Panc1 (cell line): ENCODE measurements around the gene P2RY8. TPM values are rescaled to one million over a fixed set of nuclear protein-coding genes. Genes with fewer than 3 reads are reported as not detected.

Experiments used
- ATAC-seq: fragments of 200-7000 bp; cut with Tn5 transposase; 2 replicates; pipeline ENCODE4 v1.9.1; 2020; ENCODE audit warnings: mild to moderate bottlenecking, moderate library complexity
- BruUV-seq: library from RNA; stranded (reverse); fragments of 400-500 nt; replicated peaks from 2 replicates; lab custom pipeline; 2021; lab: Mats Ljungman, UMichigan
- CTCF ChIA-PET: fragments of 300-600 bp; sonication (Branson Sonifier 250); formaldehyde crosslinking; loops from one replicate; lab custom pipeline; 2022; ENCODE audit warnings: antibody characterized with exemption; lab: Charles Lee
- POLR2A ChIA-PET: fragments of 300-600 bp; sonication (Branson Sonifier 250); formaldehyde crosslinking; loops from one replicate; lab custom pipeline; 2022; ENCODE audit warnings: antibody characterized with exemption; lab: Charles Lee
- DNase-seq: peaks from one replicate; pipeline ENCODE4 v3.0.0-alpha.2; 2010; ENCODE audit warnings: low read depth, low spot score
- H3K27ac ChIP-seq: 2 replicates; pipeline ENCODE4 v1.5.1; 2011; ENCODE audit warnings: mild to moderate bottlenecking, low read length, inconsistent platforms
- H3K27me3 ChIP-seq: fragments of 200-500 bp; sonication (Bioruptor generic); 2 replicates; pipeline ENCODE4 v1.6.0; 2014; ENCODE audit warnings: low read length, inconsistent platforms; ENCODE audit not compliant: control insufficient read depth, insufficient read depth
- H3K36me3 ChIP-seq: fragments of 200-500 bp; sonication (Bioruptor generic); 2 replicates; pipeline ENCODE4 v1.5.1; 2014; ENCODE audit warnings: inconsistent platforms, mild to moderate bottlenecking, low read length, moderate library complexity; ENCODE audit not compliant: control insufficient read depth, insufficient read depth
- H3K4me1 ChIP-seq: 2 replicates; pipeline ENCODE4 v1.5.1; 2011; ENCODE audit warnings: inconsistent platforms, mild to moderate bottlenecking, low read length, moderate library complexity; ENCODE audit not compliant: control insufficient read depth, insufficient read depth
- H3K4me3 ChIP-seq, 2 experiments: 2 replicates each; pipeline ENCODE4 v1.5.1; 2011 to 2012; ENCODE audit warnings: low read depth in 2 of 2, low read length in 2 of 2, mild to moderate bottlenecking in 2 of 2, inconsistent platforms in 1 of 2, moderate library complexity in 1 of 2
- H3K9me3 ChIP-seq: fragments of 200-500 bp; sonication (Bioruptor generic); 2 replicates; pipeline ENCODE4 v1.5.1; 2014; ENCODE audit warnings: low read depth, mild to moderate bottlenecking, inconsistent platforms, low read length, moderate library complexity; ENCODE audit not compliant: control insufficient read depth, insufficient read depth
- POLR2AphosphoS5 ChIP-seq: IDR thresholded peaks from 2 replicates; pipeline ENCODE4 v1.6.1; 2012; ENCODE audit warnings: mild to moderate bottlenecking, low read depth, low read length, moderate library complexity
- SIN3A ChIP-seq: IDR thresholded peaks from 2 replicates; pipeline ENCODE4 v1.6.1; 2012; ENCODE audit warnings: low read depth, mild to moderate bottlenecking, low read length, moderate library complexity, borderline replicate concordance; ENCODE audit not compliant: insufficient read depth
- TCF7L2 ChIP-seq: IDR thresholded peaks from 2 replicates; pipeline ENCODE4 v1.6.1; 2011; ENCODE audit warnings: mild to moderate bottlenecking, low read depth, low read length, inconsistent platforms
- in situ Hi-C: cut with HindIII; loops from 2 replicates; pipeline ENCODE4 v1.10.0; 2016; ENCODE audit warnings: low sequenced_read_pairs, low pct_unique_long_range_greater_than_20kb
- intact Hi-C: fragments of 100-400 bp; cut with micrococcal nuclease; formaldehyde crosslinking; loops from one replicate; pipeline ENCODE4 v1.10.0; 2022; ENCODE audit not compliant: unreplicated experiment
- total RNA-seq: library from RNA; stranded (reverse); gene quantifications from one replicate; pipeline ENCODE4 v1.2.1, GENCODE V29; 2021; ENCODE audit not compliant: unreplicated experiment
- TF ChIP-seq, protein P1 (sequence below), 2 experiments: IDR thresholded peaks; 2 replicates each; pipeline ENCODE4 v1.6.1; 2011 to 2012; ENCODE audit warnings: low read depth in 2 of 2, control low read depth in 1 of 2, low read length in 1 of 2, mild to moderate bottlenecking in 1 of 2, moderate library complexity in 1 of 2; ENCODE audit not compliant: insufficient read depth in 1 of 2
- TF ChIP-seq, protein P2 (sequence below): fragments of 450-650 bp; IDR thresholded peaks from 2 replicates; pipeline ENCODE4 v1.5.1; 2017; ENCODE audit warnings: mild to moderate bottlenecking

P2RY8 gene
- total RNA-seq, 1 experiment from 2014 or later = 0.18 TPM

DNA sequence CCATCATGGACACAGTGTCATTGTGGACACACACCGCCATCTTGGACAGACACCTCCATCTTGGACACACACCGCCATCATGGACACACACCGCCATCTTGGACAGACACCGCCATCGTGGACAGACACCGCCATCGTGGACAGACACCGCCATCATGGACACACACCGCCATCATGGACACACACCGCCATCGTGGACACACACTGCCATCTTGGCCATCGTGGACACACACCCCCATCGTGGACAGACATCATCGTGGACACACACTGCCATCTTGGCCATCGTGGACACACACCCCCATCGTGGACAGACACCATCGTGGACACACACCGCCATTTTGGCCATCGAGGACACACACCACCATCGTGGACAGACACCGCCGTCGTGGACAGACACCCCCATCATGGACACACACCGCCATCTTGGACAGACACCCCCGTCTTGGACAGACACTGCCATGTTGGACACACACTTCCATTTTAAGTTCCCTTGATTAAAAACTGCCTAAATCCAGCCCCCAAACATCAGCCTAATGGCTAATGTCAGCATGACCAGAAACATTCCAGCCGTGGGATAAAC lies 93.4 kb downstream of the P2RY8 start:
- no peaks in the 10 kb centered on the region for H3K36me3 ChIP-seq
- no peak overlapping the region for H3K27ac ChIP-seq
- ChIA-PET POLR2A (no interaction called here), CTCF (no interaction called here)
- H3K27me3 ChIP-seq = no peaks in the 10 kb centered on the region
- no peak overlapping the region for H3K4me3 ChIP-seq
- no peaks in the 10 kb centered on the region for H3K9me3 ChIP-seq
- DNase-seq (no peak), ATAC-seq (no peak)
- TF ChIP-seq, protein P1, sequence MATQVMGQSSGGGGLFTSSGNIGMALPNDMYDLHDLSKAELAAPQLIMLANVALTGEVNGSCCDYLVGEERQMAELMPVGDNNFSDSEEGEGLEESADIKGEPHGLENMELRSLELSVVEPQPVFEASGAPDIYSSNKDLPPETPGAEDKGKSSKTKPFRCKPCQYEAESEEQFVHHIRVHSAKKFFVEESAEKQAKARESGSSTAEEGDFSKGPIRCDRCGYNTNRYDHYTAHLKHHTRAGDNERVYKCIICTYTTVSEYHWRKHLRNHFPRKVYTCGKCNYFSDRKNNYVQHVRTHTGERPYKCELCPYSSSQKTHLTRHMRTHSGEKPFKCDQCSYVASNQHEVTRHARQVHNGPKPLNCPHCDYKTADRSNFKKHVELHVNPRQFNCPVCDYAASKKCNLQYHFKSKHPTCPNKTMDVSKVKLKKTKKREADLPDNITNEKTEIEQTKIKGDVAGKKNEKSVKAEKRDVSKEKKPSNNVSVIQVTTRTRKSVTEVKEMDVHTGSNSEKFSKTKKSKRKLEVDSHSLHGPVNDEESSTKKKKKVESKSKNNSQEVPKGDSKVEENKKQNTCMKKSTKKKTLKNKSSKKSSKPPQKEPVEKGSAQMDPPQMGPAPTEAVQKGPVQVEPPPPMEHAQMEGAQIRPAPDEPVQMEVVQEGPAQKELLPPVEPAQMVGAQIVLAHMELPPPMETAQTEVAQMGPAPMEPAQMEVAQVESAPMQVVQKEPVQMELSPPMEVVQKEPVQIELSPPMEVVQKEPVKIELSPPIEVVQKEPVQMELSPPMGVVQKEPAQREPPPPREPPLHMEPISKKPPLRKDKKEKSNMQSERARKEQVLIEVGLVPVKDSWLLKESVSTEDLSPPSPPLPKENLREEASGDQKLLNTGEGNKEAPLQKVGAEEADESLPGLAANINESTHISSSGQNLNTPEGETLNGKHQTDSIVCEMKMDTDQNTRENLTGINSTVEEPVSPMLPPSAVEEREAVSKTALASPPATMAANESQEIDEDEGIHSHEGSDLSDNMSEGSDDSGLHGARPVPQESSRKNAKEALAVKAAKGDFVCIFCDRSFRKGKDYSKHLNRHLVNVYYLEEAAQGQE (IDR thresholded peaks at IDR 0.05; ENCODE audit: insufficient read depth in 1 of 2, low read depth in 2 of 2, low read length in 1 of 2) = no peak
- TF ChIP-seq POLR2AphosphoS5 (no peak), TCF7L2 (no peak), SIN3A (no peak)
- TF ChIP-seq, protein P2, sequence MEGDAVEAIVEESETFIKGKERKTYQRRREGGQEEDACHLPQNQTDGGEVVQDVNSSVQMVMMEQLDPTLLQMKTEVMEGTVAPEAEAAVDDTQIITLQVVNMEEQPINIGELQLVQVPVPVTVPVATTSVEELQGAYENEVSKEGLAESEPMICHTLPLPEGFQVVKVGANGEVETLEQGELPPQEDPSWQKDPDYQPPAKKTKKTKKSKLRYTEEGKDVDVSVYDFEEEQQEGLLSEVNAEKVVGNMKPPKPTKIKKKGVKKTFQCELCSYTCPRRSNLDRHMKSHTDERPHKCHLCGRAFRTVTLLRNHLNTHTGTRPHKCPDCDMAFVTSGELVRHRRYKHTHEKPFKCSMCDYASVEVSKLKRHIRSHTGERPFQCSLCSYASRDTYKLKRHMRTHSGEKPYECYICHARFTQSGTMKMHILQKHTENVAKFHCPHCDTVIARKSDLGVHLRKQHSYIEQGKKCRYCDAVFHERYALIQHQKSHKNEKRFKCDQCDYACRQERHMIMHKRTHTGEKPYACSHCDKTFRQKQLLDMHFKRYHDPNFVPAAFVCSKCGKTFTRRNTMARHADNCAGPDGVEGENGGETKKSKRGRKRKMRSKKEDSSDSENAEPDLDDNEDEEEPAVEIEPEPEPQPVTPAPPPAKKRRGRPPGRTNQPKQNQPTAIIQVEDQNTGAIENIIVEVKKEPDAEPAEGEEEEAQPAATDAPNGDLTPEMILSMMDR = no peak
- H3K4me1 ChIP-seq = no peaks in the 10 kb centered on the region
- BruUV-seq = no TSS peak
- intact Hi-C loops (no loop called here), in situ Hi-C loops (no loop called here)

DNA sequence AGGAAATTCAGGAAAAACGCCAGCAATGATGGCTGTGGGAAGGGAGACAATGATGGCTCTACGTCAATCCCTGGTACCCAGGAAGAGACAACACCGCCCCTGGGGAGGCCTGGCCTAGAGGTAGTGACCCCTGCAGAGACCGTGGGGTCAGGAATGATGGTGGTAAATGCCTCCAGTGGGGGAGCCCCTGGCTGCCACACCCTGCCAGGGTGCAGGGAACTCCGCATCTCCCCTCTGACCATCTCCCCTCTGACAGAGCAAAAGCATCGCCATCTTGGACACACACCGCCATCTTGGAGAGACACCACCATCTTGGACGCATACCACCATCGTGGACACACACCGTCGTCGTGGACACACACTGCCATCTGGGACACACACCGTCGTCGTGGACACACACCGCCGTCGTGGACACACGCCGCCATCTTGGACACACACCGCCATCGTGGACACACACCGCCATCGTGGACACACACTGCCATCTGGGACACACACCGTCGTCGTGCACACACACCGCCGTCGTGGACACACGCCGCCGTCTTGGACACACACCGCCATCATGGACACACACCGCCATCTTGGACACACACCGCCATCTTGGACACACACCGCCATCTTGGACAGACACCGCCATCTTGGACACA lies 94.1 kb downstream of the P2RY8 start:
- Histone ChIP-seq H3K4me1 (no peaks in the 10 kb centered on the region), H3K27ac (no peak overlapping the region), H3K9me3 (no peaks in the 10 kb centered on the region), H3K36me3 (no peaks in the 10 kb centered on the region), H3K27me3 (no peaks in the 10 kb centered on the region), H3K4me3 (no peak overlapping the region)
- BruUV-seq = no TSS peak
- intact Hi-C loops = no loop called here
- TF ChIP-seq TCF7L2 (no peak), POLR2AphosphoS5 (no peak), SIN3A (no peak)
- TF ChIP-seq, protein P1 (IDR thresholded peaks at IDR 0.05; ENCODE audit: insufficient read depth in 1 of 2, low read depth in 2 of 2, low read length in 1 of 2) = no peak
- TF ChIP-seq, protein P2 = no peak
- ChIA-PET CTCF (no interaction called here), POLR2A (no interaction called here)
- DNase-seq (no peak), ATAC-seq (no peak)
- in situ Hi-C loops = no loop called here
